OCI-LY1 (cell line): Measurements from ENCODE around the gene SH3BGRL3.
A peak's percentile ranks its signal among the peaks of the same experiment; 100 is the strongest.

ENCODE experiments used
- H2AFZ ChIP-seq: fragments of 200-600 bp; sonication (generic), shearing (Covaris generic); 2 replicates; pipeline ENCODE4 v1.6.0; 2014; ENCODE audit warnings: antibody characterized with exemption, mild to moderate bottlenecking, low read length
- H3F3A ChIP-seq: fragments of 200-600 bp; sonication (generic), shearing (Covaris generic); 2 replicates; pipeline ENCODE4 v1.6.0; 2014; ENCODE audit warnings: mild to moderate bottlenecking, antibody characterized with exemption, low read length, moderate library complexity; ENCODE audit not compliant: insufficient read depth
- H3K27ac ChIP-seq: fragments of 200-600 bp; sonication (generic); 2 replicates; pipeline ENCODE4 v1.5.1; 2014; ENCODE audit warnings: low read length, mixed run types, mild to moderate bottlenecking, low read depth; ENCODE audit not compliant: poor library complexity, severe bottlenecking
- H3K27me3 ChIP-seq: fragments of 200-600 bp; sonication (generic); 2 replicates; pipeline ENCODE4 v1.6.0; 2014; ENCODE audit warnings: antibody characterized with exemption, mild to moderate bottlenecking, low read length, moderate library complexity; ENCODE audit not compliant: insufficient read depth
- H3K36me3 ChIP-seq: fragments of 200-600 bp; sonication (generic); 2 replicates; pipeline ENCODE4 v1.6.1; 2014; ENCODE audit warnings: mild to moderate bottlenecking, antibody characterized with exemption, low read length, moderate library complexity, mixed read lengths; ENCODE audit not compliant: insufficient read depth
- H3K4me1 ChIP-seq: fragments of 200-600 bp; sonication (generic); 2 replicates; pipeline ENCODE4 v1.5.1; 2014; ENCODE audit warnings: mild to moderate bottlenecking, low read length, moderate library complexity; ENCODE audit not compliant: insufficient read depth, severe bottlenecking
- H3K4me2 ChIP-seq: fragments of 200-600 bp; sonication (generic), shearing (Covaris generic); 2 replicates; pipeline ENCODE4 v1.6.1; 2014; ENCODE audit warnings: low read length
- H3K4me3 ChIP-seq: fragments of 200-600 bp; sonication (generic); 2 replicates; pipeline ENCODE4 v1.5.1; 2014; ENCODE audit warnings: low read length, low read depth, mild to moderate bottlenecking, mixed read lengths; ENCODE audit not compliant: poor library complexity, severe bottlenecking
- H3K79me2 ChIP-seq: fragments of 200-600 bp; shearing (Covaris generic); 2 replicates; pipeline ENCODE4 v1.6.1; 2016; ENCODE audit warnings: mixed run types, low read length, mixed read lengths; ENCODE audit not compliant: insufficient read depth
- H3K9ac ChIP-seq: fragments of 200-600 bp; sonication (generic), shearing (Covaris generic); 2 replicates; pipeline ENCODE4 v1.6.1; 2014; ENCODE audit warnings: mild to moderate bottlenecking, low read length, mixed read lengths
- H3K9me2 ChIP-seq: fragments of 200-600 bp; sonication (generic), shearing (Covaris generic); 2 replicates; pipeline ENCODE4 v1.6.1; 2014; ENCODE audit warnings: low read depth, mild to moderate bottlenecking, low read length, mixed read lengths
- H3K9me3 ChIP-seq: fragments of 200-600 bp; shearing (Covaris generic); 2 replicates; pipeline ENCODE4 v1.6.1; 2014; ENCODE audit warnings: low read length, mixed read lengths
- H4K20me1 ChIP-seq: fragments of 200-600 bp; sonication (generic), shearing (Covaris generic); 2 replicates; pipeline ENCODE4 v1.6.0; 2016; ENCODE audit warnings: mild to moderate bottlenecking, low read length; ENCODE audit not compliant: insufficient read depth
- EZH2 ChIP-seq: fragments of 200-600 bp; sonication (generic), shearing (Covaris generic); IDR thresholded peaks from 2 replicates; pipeline ENCODE4 v1.8.0; 2017; ENCODE audit warnings: borderline replicate concordance, mixed run types, mild to moderate bottlenecking, antibody characterized with exemption, low read length, moderate library complexity, mixed read lengths
- TF ChIP-seq, protein P1 (sequence below): fragments of 200-600 bp; sonication (generic), shearing (Covaris generic); IDR thresholded peaks from 2 replicates; pipeline ENCODE4 v1.5.1; 2017; ENCODE audit warnings: mild to moderate bottlenecking, antibody characterized with exemption, low read length, moderate library complexity, mixed read lengths

SH3BGRL3 gene

DNA sequence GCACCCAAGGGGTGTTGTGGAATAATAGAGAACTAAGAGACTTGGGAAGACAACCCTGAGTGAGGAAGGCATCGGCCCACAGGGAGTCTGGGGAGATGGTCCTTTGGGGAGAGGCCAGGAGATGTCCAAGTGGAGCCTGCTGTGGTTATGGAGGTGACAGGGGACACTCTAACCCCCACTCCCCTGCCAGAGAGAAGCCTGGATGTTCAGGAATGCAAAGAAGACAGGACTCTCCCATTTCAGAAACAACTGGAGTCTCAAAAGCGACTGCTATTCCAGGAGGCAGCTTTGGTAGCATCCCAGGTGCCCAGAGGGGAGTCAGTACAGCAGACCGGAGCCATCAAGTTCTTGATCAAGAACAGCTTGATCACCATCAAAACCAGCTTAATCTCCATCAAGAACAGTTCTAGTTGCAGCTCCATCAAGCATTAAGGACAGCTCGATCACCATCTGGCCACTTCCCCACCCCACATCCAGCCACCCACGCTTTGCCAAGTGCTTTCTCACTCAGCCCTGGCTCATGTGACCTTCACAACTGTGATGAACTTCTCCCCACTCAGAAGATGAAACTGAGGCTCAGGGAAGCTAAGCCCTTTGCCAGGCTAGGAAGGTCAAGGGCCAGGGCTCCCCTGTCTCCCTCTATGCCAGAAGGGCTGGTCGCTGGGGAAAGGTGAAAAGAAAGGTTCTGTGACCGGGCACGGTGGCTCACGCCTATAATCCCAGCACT, 38.6 kb downstream of the SH3BGRL3 start:
- no peaks in the 10 kb centered on the region; the same call in 1 of the 2 replicates for H3F3A ChIP-seq
- peak overlapping the region; percentile 79 for H3K4me2 ChIP-seq
- peak overlapping the region; percentile 92 for H3K9ac ChIP-seq
- TF ChIP-seq, protein P1, sequence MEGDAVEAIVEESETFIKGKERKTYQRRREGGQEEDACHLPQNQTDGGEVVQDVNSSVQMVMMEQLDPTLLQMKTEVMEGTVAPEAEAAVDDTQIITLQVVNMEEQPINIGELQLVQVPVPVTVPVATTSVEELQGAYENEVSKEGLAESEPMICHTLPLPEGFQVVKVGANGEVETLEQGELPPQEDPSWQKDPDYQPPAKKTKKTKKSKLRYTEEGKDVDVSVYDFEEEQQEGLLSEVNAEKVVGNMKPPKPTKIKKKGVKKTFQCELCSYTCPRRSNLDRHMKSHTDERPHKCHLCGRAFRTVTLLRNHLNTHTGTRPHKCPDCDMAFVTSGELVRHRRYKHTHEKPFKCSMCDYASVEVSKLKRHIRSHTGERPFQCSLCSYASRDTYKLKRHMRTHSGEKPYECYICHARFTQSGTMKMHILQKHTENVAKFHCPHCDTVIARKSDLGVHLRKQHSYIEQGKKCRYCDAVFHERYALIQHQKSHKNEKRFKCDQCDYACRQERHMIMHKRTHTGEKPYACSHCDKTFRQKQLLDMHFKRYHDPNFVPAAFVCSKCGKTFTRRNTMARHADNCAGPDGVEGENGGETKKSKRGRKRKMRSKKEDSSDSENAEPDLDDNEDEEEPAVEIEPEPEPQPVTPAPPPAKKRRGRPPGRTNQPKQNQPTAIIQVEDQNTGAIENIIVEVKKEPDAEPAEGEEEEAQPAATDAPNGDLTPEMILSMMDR: no peak
- TF ChIP-seq EZH2: no peak
- H3K9me2 ChIP-seq: no peaks in the 10 kb centered on the region
- peaks cover 72% of the 10 kb centered on the region for H3K4me1 ChIP-seq
- H3K27me3 ChIP-seq: no peaks in the 10 kb centered on the region
- no peaks in the 10 kb centered on the region for H3K9me3 ChIP-seq
- peaks cover 40% of the 10 kb centered on the region for H3K36me3 ChIP-seq
- peaks cover 16% of the 10 kb centered on the region for H3K79me2 ChIP-seq
- no peak overlapping the region for H2AFZ ChIP-seq
- H3K4me3 ChIP-seq: peak overlapping the region; percentile 84
- H4K20me1 ChIP-seq: no peaks in the 10 kb centered on the region
- H3K27ac ChIP-seq: peak overlapping the region; percentile 97

DNA sequence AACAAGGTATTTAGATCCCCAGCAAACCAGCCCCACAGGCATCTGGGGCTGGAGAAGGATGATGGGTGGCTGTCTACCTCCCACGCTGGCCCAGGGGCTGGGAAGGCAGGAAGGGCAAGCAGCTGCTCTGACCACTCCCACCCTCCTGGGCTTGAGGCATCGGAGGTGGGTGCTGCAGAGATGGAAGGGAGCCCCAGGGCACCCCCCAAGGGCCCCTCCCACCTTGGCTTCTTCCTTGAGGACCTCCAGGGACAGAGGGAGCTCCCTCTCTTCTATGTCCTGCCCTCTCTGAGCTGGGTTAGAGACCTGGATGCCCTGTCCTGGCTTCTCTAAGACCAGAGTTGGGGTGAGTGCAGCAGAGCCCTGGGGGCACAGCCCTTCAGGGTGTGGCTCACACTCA, 41.0 kb downstream of the SH3BGRL3 start:
- H3K4me1 ChIP-seq: peaks cover 53% of the 10 kb centered on the region
- H3K9me3 ChIP-seq: no peaks in the 10 kb centered on the region
- no peak overlapping the region for H2AFZ ChIP-seq
- H3K27me3 ChIP-seq: no peaks in the 10 kb centered on the region
- H3K4me2 ChIP-seq: peak overlapping the region; percentile 79
- H4K20me1 ChIP-seq: no peaks in the 10 kb centered on the region
- H3K4me3 ChIP-seq: no peak overlapping the region
- TF ChIP-seq EZH2: no peak
- TF ChIP-seq, protein P1: no peak
- H3F3A ChIP-seq: no peaks in the 10 kb centered on the region; the same call in 1 of the 2 replicates
- peaks cover 16% of the 10 kb centered on the region for H3K79me2 ChIP-seq
- H3K36me3 ChIP-seq: peaks cover 49% of the 10 kb centered on the region
- H3K9ac ChIP-seq: no peak overlapping the region; the same call in 1 of the 2 replicates
- no peaks in the 10 kb centered on the region for H3K9me2 ChIP-seq
- peak overlapping the region; percentile 97 for H3K27ac ChIP-seq

DNA sequence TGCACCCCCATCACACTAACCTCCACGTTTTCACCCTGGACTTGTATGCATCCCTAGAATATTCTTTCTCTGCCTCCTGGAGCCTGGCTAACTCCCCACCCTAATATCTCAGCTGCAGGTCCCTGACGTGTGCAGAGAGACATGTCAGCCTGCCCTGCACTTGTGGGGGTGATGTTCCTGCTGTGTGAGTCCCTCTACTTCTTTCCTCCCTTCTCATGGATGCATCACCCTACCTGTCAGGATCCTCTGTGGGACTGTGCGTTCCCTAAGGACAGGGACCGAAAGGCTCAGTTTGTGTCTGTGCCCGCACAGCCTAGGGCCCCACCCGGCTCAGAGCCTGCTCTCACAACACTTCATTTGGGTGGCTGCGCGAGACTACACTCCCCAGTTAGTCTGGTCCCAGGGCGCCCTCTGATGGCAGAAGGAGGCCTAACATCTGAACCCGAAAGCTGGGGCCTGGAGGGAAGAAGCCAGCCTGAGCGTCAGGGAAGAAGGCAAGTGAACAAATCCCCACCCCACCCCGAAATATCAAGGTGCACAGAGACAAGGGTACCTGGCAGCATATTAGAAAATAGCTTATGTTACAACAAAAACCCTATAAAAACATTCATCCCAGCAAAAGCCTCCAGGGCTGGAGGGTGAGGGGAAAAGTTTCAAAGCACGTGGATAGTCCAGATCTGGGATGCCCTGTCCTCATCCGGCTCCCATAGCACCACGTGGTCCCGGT, 41.6 kb downstream of the SH3BGRL3 start:
- Histone ChIP-seq H3K4me1 (peaks cover 47% of the 10 kb centered on the region), H3K79me2 (peaks cover 16% of the 10 kb centered on the region), H3K4me3 (no peak overlapping the region), H3K27ac (peak overlapping the region; percentile 97), H3K9ac (peak overlapping the region; percentile 36; the same call in 1 of the 2 replicates), H3F3A (no peaks in the 10 kb centered on the region; the same call in 1 of the 2 replicates), H2AFZ (no peak overlapping the region), H3K9me2 (no peaks in the 10 kb centered on the region), H3K36me3 (peaks cover 49% of the 10 kb centered on the region), H4K20me1 (no peaks in the 10 kb centered on the region), H3K27me3 (no peaks in the 10 kb centered on the region), H3K9me3 (no peaks in the 10 kb centered on the region), H3K4me2 (peak overlapping the region; percentile 79; the same call in 1 of the 2 replicates)
- TF ChIP-seq, protein P1: peak; percentile 96
- TF ChIP-seq EZH2: no peak
